Peyer's patch (tissue), 4 donors: ENCODE data around the gene ACAA2.

ENCODE experiments used
- POLR2A ChIP-seq, 2 donors: fragments of 450-650 bp; IDR thresholded peaks; one replicate each; pipeline ENCODE4 v1.5.1; 2017; ENCODE audit warnings: antibody characterized with exemption in 2 of 2, mild to moderate bottlenecking in 2 of 2, moderate library complexity in 2 of 2
- TF ChIP-seq, protein P1 (sequence below), 6 experiments: fragments of 450-650 bp in 4 of 6; fragments of 200-600 bp in 2 of 6; sonication (generic) in 1 of 6; IDR thresholded peaks; one replicate each; pipeline ENCODE4 v1.5.1; 2017 to 2019; ENCODE audit warnings: antibody characterized with exemption in 6 of 6, mild to moderate bottlenecking in 3 of 6, moderate library complexity in 1 of 6

DNA sequence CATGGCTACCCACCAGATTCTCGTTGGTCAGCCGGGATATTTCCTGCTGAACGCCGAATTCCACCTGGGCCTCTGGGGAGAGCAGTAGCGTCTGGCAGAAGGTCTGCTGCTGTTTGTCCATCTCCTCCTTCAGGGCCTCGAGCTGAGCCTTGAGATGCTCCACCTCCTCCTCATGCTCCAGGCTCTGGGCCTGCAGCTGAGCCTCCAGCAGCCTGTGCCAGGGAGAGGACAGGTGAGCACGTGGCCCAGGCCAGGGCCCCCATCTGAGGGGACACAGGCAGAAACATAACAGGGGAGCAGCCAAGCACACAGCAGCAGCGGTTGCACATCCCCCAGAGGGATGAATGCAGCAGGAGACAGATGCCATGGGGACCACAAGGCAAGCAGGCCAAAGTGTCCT is 40.1 kb upstream of the ACAA2 start:
- TF ChIP-seq, protein P1, sequence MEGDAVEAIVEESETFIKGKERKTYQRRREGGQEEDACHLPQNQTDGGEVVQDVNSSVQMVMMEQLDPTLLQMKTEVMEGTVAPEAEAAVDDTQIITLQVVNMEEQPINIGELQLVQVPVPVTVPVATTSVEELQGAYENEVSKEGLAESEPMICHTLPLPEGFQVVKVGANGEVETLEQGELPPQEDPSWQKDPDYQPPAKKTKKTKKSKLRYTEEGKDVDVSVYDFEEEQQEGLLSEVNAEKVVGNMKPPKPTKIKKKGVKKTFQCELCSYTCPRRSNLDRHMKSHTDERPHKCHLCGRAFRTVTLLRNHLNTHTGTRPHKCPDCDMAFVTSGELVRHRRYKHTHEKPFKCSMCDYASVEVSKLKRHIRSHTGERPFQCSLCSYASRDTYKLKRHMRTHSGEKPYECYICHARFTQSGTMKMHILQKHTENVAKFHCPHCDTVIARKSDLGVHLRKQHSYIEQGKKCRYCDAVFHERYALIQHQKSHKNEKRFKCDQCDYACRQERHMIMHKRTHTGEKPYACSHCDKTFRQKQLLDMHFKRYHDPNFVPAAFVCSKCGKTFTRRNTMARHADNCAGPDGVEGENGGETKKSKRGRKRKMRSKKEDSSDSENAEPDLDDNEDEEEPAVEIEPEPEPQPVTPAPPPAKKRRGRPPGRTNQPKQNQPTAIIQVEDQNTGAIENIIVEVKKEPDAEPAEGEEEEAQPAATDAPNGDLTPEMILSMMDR (IDR thresholded peaks at IDR 0.05): no peak
- no peak for TF ChIP-seq POLR2A (IDR thresholded peaks at IDR 0.05)
